Measurements from ENCODE around the gene VLDLR.
A peak's percentile ranks its signal among the peaks of the same experiment; 100 is the strongest.

The VLDLR gene

GRCh38 chr9:2620919-2621721 is 467 bp upstream of the VLDLR start:
- DNase-seq (ENCODE audit: low read depth, low spot score) = peak; percentile 34
- H3K27ac ChIP-seq = peak overlapping the region; percentile 80

GRCh38 chr9:2622461-2623287 is 1.1 kb downstream of the VLDLR start:
- peak overlapping the region; percentile 80 for H3K27ac ChIP-seq
- DNase-seq (ENCODE audit: low read depth, low spot score) = no peak

GRCh38 chr9:2623288-2624050 is 1.9 kb downstream of the VLDLR start:
- peak; percentile 63 for DNase-seq (ENCODE audit: low read depth, low spot score)
- H3K27ac ChIP-seq = peak overlapping the region; percentile 80

GRCh38 chr9:2624051-2624682 is 2.6 kb downstream of the VLDLR start:
- peak overlapping the region; percentile 80 for H3K27ac ChIP-seq

GRCh38 chr9:2625427-2625826 is 3.8 kb downstream of the VLDLR start:
- DNase-seq (ENCODE audit: low read depth, low spot score) = no peak
- H3K27ac ChIP-seq = no peak overlapping the region

More at GRCh38 chr9:2624051-2624682, 2.6 kb downstream of the VLDLR start:
- no peak for DNase-seq (ENCODE audit: low read depth, low spot score)

DNA sequence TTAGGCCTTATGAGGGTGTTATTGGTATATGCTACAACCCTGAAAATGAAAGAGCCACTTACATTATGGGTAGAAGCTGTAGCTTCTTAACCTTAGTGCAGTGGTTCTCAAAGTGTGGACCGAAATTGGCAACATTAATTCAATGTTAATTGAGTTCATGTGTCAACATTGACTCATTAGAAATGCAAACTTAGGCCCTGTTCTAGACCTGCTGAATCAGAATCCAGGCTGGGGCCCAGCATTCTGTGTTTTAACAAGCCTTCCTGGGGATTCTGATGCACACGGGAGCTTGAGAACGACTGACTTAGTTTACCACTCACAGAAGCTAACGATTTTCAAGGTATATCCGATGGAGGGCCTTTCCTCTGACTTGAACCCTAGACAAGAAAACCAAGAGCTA is 7.3 kb downstream of the VLDLR start:
- peak overlapping the region; percentile 14 for H3K27ac ChIP-seq
- DNase-seq (ENCODE audit: low read depth, low spot score) = no peak

DNA sequence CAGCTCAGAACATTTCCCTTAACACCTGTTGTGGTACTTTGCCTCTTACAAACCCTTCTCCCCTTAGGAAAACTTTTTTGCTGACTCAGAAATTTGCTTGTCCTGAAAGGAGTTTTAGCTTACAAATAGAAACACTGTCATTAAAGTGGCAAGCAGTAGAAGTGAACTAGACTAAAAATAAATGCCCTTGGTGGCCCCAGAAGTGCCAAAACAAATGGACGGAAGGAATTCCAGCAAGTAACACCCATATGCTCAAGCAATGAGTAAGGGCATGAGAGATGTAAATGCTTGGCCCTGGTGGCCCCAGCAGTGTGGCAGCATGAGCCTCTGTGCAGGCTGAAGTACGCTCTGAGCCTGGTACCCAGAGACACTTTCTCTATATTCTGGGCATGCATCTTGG is 8.6 kb downstream of the VLDLR start:
- DNase-seq (ENCODE audit: low read depth, low spot score) = no peak
- no peak overlapping the region for H3K27ac ChIP-seq

DNA sequence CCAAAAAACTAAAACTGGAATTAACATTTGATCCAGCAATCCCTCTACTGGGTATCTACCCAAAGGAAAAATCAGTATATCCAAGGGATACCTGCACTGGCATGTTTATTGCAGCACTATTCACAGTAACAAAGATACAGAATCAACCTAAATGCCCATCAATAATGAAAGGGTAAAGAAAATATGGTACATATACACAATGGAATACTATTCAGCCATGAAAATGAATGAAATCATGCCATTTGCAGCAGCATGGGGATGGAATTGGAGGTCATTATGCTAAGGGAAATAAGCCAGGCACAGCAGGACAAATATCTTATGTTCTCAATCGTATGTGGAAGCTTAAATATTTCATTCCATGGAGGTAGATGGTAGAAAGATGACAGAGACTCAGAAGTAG is 9.7 kb downstream of the VLDLR start:
- no peak for DNase-seq (ENCODE audit: low read depth, low spot score)
- no peak overlapping the region for H3K27ac ChIP-seq

GRCh38 chr9:2634153-2634552 is 12.6 kb downstream of the VLDLR start:
- no peak for DNase-seq (ENCODE audit: low read depth, low spot score)

GRCh38 chr9:2634818-2635217 is 13.2 kb downstream of the VLDLR start:
- no peak overlapping the region for H3K27ac ChIP-seq
- DNase-seq (ENCODE audit: low read depth, low spot score) = no peak

More at GRCh38 chr9:2634153-2634552, 12.6 kb downstream of the VLDLR start:
- H3K27ac ChIP-seq = no peak overlapping the region

- DNase-seq (ENCODE audit: low read depth, low spot score) = no peak
- no peak overlapping the region for H3K27ac ChIP-seq
These were observed 14.3 kb downstream of the VLDLR start for GRCh38 chr9:2635922-2636321.

- H3K27ac ChIP-seq = no peak overlapping the region
- DNase-seq (ENCODE audit: low read depth, low spot score) = no peak
These were observed 15.8 kb downstream of the VLDLR start for GRCh38 chr9:2637390-2637789.

DNA sequence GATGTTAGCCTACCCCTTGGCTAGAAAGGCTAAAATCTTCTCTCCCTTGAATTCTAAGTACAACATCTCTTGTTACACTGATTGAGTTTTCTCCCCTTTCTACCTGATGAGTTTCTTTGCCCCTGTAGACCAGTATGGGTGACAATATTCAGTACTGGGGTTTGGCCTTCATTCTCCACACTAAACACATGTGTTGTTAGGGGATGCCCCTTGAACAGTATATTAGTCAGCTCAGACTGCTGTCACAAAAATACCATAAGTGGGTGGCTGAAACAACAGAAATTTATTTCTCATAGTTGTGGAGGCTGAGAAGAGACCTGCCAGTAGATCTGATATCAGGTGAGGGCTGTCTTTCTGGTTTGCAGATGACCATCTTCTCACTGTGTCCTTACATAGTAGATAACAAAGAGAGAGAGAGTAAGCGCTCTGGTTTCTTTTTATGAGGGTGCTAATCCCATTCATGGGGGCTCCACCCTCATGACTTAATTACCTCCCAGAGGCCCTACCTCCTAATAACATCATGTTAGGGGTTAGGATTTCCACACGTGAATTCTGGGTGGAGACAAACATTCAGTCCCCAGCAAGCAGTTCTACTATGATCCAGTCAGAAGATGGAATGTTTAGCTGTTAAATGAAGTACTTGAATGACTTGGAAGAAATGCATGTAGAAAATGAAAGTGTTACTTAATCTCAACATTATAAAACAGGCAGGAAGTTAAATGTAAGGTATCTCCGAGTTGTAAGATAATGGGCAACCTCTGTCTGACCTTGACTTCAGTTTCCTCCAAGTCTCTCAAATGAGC is 17.5 kb downstream of the VLDLR start:
- no peak overlapping the region for H3K27ac ChIP-seq
- no peak for DNase-seq (ENCODE audit: low read depth, low spot score)

GRCh38 chr9:2639786-2640185 is 18.2 kb downstream of the VLDLR start:
- H3K27ac ChIP-seq = no peak overlapping the region
- DNase-seq (ENCODE audit: low read depth, low spot score) = no peak

GRCh38 chr9:2640570-2640969 is 19.0 kb downstream of the VLDLR start:
- no peak for DNase-seq (ENCODE audit: low read depth, low spot score)
- no peak overlapping the region for H3K27ac ChIP-seq

DNA sequence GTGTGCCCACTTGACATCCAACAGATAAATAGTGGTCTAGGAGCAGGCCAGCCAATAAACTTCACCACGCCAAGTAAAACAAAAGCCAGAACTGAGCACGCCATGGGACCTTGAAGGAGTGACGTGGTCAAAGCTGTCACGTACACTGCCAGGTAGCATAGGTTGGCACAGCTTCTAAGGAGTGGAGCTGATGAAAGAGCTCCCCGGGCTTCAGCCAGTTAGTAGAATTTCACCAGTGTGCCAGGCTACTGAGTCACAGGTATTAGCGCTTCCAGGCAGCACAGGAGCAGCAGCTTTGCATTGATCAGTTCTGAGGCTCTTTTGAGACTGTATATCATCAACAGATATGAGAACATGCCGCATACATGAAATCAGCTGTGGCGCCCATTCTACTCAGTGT is 19.4 kb downstream of the VLDLR start:
- no peak overlapping the region for H3K27ac ChIP-seq
- no peak for DNase-seq (ENCODE audit: low read depth, low spot score)

- H3K27ac ChIP-seq = no peak overlapping the region
- DNase-seq (ENCODE audit: low read depth, low spot score) = no peak
These were observed 20.5 kb downstream of the VLDLR start for GRCh38 chr9:2642068-2642467.

DNA sequence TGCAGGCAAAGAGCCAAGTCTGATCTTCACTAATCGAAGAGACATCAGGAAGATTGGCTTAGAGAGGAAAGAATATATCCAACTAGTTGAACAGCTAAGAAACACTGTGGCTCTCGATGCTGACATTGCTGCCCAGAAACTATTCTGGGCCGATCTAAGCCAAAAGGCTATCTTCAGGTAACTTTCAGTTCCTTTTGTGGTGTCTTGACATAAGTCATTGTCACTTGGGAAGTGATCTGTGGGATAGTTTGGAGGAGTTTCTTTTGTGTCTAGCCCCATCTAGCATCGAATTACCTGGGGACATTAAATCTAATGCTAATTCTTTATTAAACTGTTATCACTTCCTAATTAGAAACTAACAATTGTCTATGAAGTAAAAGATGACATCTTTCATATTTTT is 24.0 kb downstream of the VLDLR start:
- H3K27ac ChIP-seq = no peak overlapping the region
- no peak for DNase-seq (ENCODE audit: low read depth, low spot score)

DNA sequence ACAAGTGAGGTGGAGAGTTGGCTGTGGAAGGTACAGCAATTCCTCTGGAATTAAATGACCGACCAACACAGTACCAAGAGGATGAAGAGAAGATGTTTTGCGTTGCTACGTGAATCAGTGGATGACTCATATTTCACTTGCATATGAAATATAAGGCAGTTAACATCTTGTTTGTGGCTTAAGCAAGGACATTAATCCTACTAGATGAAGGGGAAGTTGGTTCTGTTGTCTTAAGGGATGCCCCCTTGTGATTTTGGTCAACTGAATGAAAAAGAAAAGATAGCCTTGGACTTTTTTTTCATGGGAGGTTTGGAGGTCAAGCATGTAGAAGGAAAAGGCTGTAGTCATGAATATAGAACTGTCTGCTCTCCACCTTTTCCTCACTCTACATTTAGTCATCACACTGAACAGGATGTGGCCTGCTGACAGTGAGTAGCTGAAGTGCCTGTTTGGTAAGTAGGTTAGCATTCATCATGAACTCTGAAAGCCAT is 33.9 kb downstream of the VLDLR start:
- peak; percentile 84 for DNase-seq (ENCODE audit: low read depth, low spot score)
- H3K27ac ChIP-seq = peak overlapping the region; percentile 91

Data from epithelial cell of prostate (primary cell).